ENCODE results near the gene TPRG1L. TPM values are rescaled to one million over a fixed set of nuclear protein-coding genes. Genes with fewer than 3 reads are reported as not detected.

TPRG1L gene
- total RNA-seq, 1 donor from 2014 or later = 40.8 TPM

DNA sequence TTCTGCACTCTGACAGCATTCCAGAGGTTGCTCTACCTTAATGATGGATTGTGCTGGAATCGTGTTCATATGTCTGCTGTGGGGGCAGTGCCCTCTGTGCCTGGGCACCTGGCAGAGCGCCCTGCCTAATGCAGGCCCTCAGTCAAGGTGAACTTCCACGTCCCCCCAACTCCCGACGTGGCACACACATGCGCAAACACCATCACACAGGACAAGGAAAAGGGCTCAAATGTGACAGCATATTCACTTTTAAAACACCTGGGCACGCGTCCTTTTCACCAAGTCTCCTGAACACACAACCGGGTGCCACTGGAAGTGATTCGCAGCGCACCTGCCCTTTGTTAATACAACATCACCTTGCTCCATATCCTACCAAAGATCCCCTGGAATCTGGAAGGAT, 11.7 kb downstream of the TPRG1L start:
- Histone ChIP-seq H3K36me3 (ENCODE audit: control insufficient read depth, insufficient read depth, low read length) (no peaks in the 10 kb centered on the region), H3K4me3 (ENCODE audit: low read depth, low read length) (no peak overlapping the region), H3K27me3 (ENCODE audit: control insufficient read depth, insufficient read depth, low read length) (no peaks in the 10 kb centered on the region)
- TF ChIP-seq, protein P1, sequence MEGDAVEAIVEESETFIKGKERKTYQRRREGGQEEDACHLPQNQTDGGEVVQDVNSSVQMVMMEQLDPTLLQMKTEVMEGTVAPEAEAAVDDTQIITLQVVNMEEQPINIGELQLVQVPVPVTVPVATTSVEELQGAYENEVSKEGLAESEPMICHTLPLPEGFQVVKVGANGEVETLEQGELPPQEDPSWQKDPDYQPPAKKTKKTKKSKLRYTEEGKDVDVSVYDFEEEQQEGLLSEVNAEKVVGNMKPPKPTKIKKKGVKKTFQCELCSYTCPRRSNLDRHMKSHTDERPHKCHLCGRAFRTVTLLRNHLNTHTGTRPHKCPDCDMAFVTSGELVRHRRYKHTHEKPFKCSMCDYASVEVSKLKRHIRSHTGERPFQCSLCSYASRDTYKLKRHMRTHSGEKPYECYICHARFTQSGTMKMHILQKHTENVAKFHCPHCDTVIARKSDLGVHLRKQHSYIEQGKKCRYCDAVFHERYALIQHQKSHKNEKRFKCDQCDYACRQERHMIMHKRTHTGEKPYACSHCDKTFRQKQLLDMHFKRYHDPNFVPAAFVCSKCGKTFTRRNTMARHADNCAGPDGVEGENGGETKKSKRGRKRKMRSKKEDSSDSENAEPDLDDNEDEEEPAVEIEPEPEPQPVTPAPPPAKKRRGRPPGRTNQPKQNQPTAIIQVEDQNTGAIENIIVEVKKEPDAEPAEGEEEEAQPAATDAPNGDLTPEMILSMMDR (IDR thresholded peaks at IDR 0.05; ENCODE audit: insufficient read depth, low read length, poor library complexity, severe bottlenecking) = no peak
- DNase-seq (ENCODE audit: low read depth) = no peak

DNA sequence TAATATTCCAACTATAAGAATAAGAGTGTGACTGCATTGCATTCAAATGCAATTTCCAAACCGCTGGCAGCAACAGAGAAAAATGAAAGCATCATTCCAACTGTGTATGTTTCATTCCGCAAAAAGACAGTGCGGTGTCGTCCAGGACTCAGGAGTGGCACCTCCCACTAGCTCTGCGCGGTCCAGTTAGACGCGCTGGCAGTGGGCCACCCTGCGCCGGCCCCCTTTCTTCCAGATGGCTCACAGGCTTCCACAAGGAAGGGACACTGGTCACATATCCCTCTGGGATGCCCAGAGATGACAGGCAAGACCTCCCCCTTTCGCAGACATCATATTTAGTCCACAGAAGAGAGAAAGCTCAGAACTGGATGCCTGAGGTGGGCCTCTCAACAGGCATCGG, 13.2 kb downstream of the TPRG1L start:
- no peak for DNase-seq (ENCODE audit: low read depth)
- Histone ChIP-seq H3K27me3 (ENCODE audit: control insufficient read depth, insufficient read depth, low read length) (no peaks in the 10 kb centered on the region), H3K36me3 (ENCODE audit: control insufficient read depth, insufficient read depth, low read length) (no peaks in the 10 kb centered on the region), H3K4me3 (ENCODE audit: low read depth, low read length) (no peak overlapping the region)
- TF ChIP-seq, protein P1 (IDR thresholded peaks at IDR 0.05; ENCODE audit: insufficient read depth, low read length, poor library complexity, severe bottlenecking) = no peak

DNA sequence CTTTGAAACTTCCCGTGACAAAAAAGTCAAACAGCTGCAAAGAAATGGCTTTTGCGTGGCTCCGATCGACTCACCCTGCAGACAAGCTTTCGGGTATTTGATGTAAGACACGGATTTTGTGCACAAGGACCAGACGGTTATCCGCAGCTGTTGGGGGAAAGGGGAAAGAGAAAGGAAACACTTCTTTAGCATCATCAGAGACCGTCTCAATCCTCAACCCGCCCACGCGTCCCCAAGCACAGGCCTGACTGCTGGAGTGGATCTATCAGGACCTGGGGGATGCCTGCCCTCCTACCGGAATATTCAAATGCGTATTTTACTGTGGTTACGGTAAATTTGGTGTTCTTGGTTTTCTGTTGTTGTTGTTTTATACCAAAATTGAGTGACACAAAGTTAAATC, 13.9 kb downstream of the TPRG1L start:
- no peak for DNase-seq (ENCODE audit: low read depth)
- TF ChIP-seq, protein P1 (IDR thresholded peaks at IDR 0.05; ENCODE audit: insufficient read depth, low read length, poor library complexity, severe bottlenecking) = no peak
- Histone ChIP-seq H3K36me3 (ENCODE audit: control insufficient read depth, insufficient read depth, low read length) (no peaks in the 10 kb centered on the region), H3K27me3 (ENCODE audit: control insufficient read depth, insufficient read depth, low read length) (no peaks in the 10 kb centered on the region), H3K4me3 (ENCODE audit: low read depth, low read length) (no peak overlapping the region)

DNA sequence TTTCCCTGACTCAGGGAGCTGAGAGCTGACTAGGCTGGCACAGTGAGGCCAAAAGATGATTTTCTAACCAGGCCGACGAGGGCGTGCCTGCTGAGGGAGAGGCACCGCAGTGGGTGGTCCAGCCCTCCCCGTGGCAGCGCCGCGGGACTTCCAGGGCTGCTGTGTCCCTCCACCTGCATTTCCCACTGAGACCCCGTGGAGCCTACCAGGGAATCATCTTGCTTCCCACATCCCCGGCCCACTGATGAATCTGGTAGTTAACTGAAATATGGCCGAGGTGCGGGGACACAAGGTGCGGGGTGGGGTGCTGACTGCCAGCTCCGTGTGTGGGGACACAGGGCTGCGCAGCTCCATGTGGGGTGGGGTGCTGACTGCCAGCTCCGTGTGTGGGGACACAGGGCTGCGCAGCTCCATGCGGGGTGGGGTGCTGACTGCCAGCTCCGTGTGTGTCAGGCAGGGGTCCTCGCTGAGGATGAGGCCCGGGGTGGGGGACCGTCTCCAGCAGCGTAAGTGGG, 14.6 kb downstream of the TPRG1L start:
- H3K4me3 ChIP-seq (ENCODE audit: low read depth, low read length) = no peak overlapping the region
- H3K36me3 ChIP-seq (ENCODE audit: control insufficient read depth, insufficient read depth, low read length) = no peaks in the 10 kb centered on the region
- no peak for DNase-seq (ENCODE audit: low read depth)
- TF ChIP-seq, protein P1 (IDR thresholded peaks at IDR 0.05; ENCODE audit: insufficient read depth, low read length, poor library complexity, severe bottlenecking) = no peak
- H3K27me3 ChIP-seq (ENCODE audit: control insufficient read depth, insufficient read depth, low read length) = no peaks in the 10 kb centered on the region

DNA sequence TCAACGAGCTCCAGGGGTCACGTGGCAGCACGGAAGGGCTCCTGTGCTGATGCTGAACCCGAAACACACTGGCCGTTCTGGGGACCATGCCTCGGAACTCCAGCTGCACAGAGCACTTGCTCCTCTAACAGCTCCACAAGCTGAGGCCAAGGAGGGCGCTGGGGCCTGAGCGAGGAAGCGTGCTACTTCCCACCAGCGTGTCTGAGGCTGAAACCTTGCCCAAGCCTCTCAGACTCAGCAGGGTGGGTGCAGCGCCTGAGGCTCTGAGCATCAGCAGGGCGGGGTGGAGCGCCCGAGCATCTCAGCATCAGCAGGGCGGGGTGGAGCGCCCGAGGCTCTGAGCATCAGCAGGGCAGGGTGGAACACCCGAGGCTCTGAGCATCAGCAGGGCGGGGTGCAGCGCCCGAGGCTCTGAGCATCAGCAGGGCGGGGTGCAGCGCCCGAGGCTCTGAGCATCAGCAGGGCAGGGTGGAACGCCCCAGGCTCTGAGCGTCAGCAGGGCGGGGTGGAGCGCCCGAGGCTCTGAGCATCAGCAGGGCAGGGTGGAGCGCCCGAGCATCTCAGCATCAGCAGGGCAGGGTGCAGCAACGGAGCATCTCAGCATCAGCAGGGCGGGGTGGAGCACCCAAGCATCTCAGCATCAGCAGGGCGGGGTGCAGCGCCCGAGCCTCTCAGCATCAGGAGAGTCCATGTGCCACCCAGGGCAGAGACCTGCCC, 15.5 kb downstream of the TPRG1L start:
- no peak for DNase-seq (ENCODE audit: low read depth)
- H3K4me3 ChIP-seq (ENCODE audit: low read depth, low read length) = no peak overlapping the region
- TF ChIP-seq, protein P1 (IDR thresholded peaks at IDR 0.05; ENCODE audit: insufficient read depth, low read length, poor library complexity, severe bottlenecking) = no peak
- H3K36me3 ChIP-seq (ENCODE audit: control insufficient read depth, insufficient read depth, low read length) = no peaks in the 10 kb centered on the region
- no peaks in the 10 kb centered on the region for H3K27me3 ChIP-seq (ENCODE audit: control insufficient read depth, insufficient read depth, low read length)
